Kidney (tissue), 14 donors: ENCODE data around the gene IL3. TPM values are rescaled to one million over a fixed set of nuclear protein-coding genes. Genes with fewer than 3 reads are reported as not detected.

Experiments used
- DNase-seq, 5 donors: peaks; one replicate each; pipeline ENCODE4 v3.0.0-alpha.2; 2013 to 2020
- FAIRE-seq: peaks from 2 replicates; lab custom pipeline; 2012; peaks lifted over from hg19 to GRCh38; lab: Jason Lieb, UNC
- H3K27ac ChIP-seq, 2 donors: one replicate each; pipeline ENCODE4 v1.7.0; 2013; ENCODE audit warnings: low read depth in 2 of 2, low read length in 2 of 2, inconsistent platforms in 1 of 2
- H3K27me3 ChIP-seq: one replicate; pipeline ENCODE4 v1.7.1; 2013; ENCODE audit warnings: low read length, inconsistent platforms; ENCODE audit not compliant: control insufficient read depth, insufficient read depth
- H3K36me3 ChIP-seq, 3 donors: one replicate each; pipeline versions ENCODE4 v1.7.0 to v1.7.1; 2013; ENCODE audit warnings: low read length in 3 of 3, control low read depth in 1 of 3, inconsistent platforms in 1 of 3; ENCODE audit not compliant: insufficient read depth in 3 of 3, control insufficient read depth in 2 of 3
- H3K4me1 ChIP-seq, 3 donors: one replicate each; pipeline versions ENCODE4 v1.7.0 to v1.7.1; 2013; ENCODE audit warnings: low read length in 3 of 3, inconsistent platforms in 1 of 3, low read depth in 1 of 3; ENCODE audit not compliant: control insufficient read depth in 2 of 3, insufficient read depth in 2 of 3
- H3K4me3 ChIP-seq, 3 donors: one replicate each; pipeline versions ENCODE4 v1.7.0 to v1.8.1; 2013; ENCODE audit warnings: low read length in 3 of 3, control low read depth in 1 of 3, inconsistent platforms in 1 of 3
- H3K9ac ChIP-seq, 3 donors: one replicate each; pipeline versions ENCODE4 v1.7.0 to v1.7.1; 2013; ENCODE audit warnings: low read length in 3 of 3, control low read depth in 1 of 3, inconsistent platforms in 1 of 3
- H3K9me3 ChIP-seq, 3 donors: one replicate each; pipeline versions ENCODE4 v1.7.0 to v1.7.1; 2013; ENCODE audit warnings: low read length in 3 of 3, control low read depth in 1 of 3, inconsistent platforms in 1 of 3; ENCODE audit not compliant: control insufficient read depth in 2 of 3, insufficient read depth in 1 of 3
- CTCF ChIP-seq: IDR thresholded peaks from 3 replicates; pipeline ENCODE4 v1.5.1; 2012; ENCODE audit warnings: mild to moderate bottlenecking, moderate library complexity, borderline replicate concordance; ENCODE audit not compliant: insufficient read depth; ENCODE audit errors: extremely low read depth
- intact Hi-C: fragments of 100-400 bp; cut with DNase I; formaldehyde crosslinking; loops from one replicate; pipeline ENCODE4 v1.11.1; 2022
- polyA plus RNA-seq: library from polyadenylated mRNA; stranded (reverse); fragments of 350-450 nt; fragmentation: Illumina TruSeq; extraction: RNeasy Lipid Tissue Mini Kit (QIAGEN cat#74804); gene quantifications from one replicate; pipeline ENCODE4 v1.2.3, GENCODE V29; 2014; ENCODE audit warnings: low read depth, low replicate concordance; ENCODE audit not compliant: insufficient read depth
- total RNA-seq: library from RNA; stranded (reverse); fragmentation: NEBNext Ultra II Directional; extraction: Animal tissue kit (Norgen Biotek cat#: 25700); gene quantifications from one replicate; pipeline ENCODE4 v1.2.1, GENCODE V29; 2021
- donor health status: control.
- donor health status: control.
- donor health status: control.
- donor health status: control.
- donor health status: control.
- donor health status: DM: yes; HTN: yes; CAD: no.
- donor health status: Normal renal cell carcinoma (clear cell type).

The IL3 gene
- total and polyA plus RNA-seq, 2 donors from 2014 or later: not detected

- DNase-seq (peak in 2 of 5 donors; percentile 39 to 92), FAIRE-seq (no peak)
- Histone ChIP-seq H3K4me1 (peaks cover 0 to 3% (median 0%) of the 10 kb centered on the region in 3 donors), H3K27ac (no peak overlapping the region), H3K9ac (no peak overlapping the region), H3K27me3 (no peaks in the 10 kb centered on the region), H3K36me3 (no peaks in the 10 kb centered on the region), H3K9me3 (no peaks in the 10 kb centered on the region), H3K4me3 (no peak overlapping the region)
- no peak for TF ChIP-seq CTCF
- intact Hi-C loops: no loop called here
Observed at GRCh38 chr5:132103332-132103951, 43.0 kb downstream of the IL3 start.

GRCh38 chr5:132103969-132104391, 43.5 kb downstream of the IL3 start:
- Histone ChIP-seq H3K36me3 (no peaks in the 10 kb centered on the region), H3K4me3 (no peak overlapping the region), H3K27ac (no peak overlapping the region), H3K27me3 (no peaks in the 10 kb centered on the region), H3K9me3 (no peaks in the 10 kb centered on the region), H3K9ac (no peak overlapping the region), H3K4me1 (peaks cover 0 to 3% (median 0%) of the 10 kb centered on the region in 3 donors)
- TF ChIP-seq CTCF: no peak
- DNase-seq: no peak
- intact Hi-C loops: no loop called here
- no peak for FAIRE-seq

- FAIRE-seq: no peak
Observed at GRCh38 chr5:132104556-132104955, 44.1 kb downstream of the IL3 start.

More at GRCh38 chr5:132104556-132104955, 44.1 kb downstream of the IL3 start:
- no peak for TF ChIP-seq CTCF
- Histone ChIP-seq H3K4me1 (peaks cover 0 to 3% (median 0%) of the 10 kb centered on the region in 3 donors), H3K9me3 (no peaks in the 10 kb centered on the region), H3K9ac (no peak overlapping the region), H3K4me3 (no peak overlapping the region), H3K36me3 (no peaks in the 10 kb centered on the region), H3K27me3 (no peaks in the 10 kb centered on the region), H3K27ac (no peak overlapping the region)
- intact Hi-C loops: no loop called here
- no peak for DNase-seq
